ENCODE data around the gene IRAK1BP1.

The IRAK1BP1 gene, protein sequence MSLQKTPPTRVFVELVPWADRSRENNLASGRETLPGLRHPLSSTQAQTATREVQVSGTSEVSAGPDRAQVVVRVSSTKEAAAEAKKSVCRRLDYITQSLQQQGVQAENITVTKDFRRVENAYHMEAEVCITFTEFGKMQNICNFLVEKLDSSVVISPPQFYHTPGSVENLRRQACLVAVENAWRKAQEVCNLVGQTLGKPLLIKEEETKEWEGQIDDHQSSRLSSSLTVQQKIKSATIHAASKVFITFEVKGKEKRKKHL

GRCh38 chr6:78867370-78868040 is at the start of gene IRAK1BP1:
Gene IRAK1BP1, plus strand, starts transcription at chr6:78867551. Its CDS starts 26 bp downstream, at chr6:78867577.
- TF ChIP-seq, protein P1, sequence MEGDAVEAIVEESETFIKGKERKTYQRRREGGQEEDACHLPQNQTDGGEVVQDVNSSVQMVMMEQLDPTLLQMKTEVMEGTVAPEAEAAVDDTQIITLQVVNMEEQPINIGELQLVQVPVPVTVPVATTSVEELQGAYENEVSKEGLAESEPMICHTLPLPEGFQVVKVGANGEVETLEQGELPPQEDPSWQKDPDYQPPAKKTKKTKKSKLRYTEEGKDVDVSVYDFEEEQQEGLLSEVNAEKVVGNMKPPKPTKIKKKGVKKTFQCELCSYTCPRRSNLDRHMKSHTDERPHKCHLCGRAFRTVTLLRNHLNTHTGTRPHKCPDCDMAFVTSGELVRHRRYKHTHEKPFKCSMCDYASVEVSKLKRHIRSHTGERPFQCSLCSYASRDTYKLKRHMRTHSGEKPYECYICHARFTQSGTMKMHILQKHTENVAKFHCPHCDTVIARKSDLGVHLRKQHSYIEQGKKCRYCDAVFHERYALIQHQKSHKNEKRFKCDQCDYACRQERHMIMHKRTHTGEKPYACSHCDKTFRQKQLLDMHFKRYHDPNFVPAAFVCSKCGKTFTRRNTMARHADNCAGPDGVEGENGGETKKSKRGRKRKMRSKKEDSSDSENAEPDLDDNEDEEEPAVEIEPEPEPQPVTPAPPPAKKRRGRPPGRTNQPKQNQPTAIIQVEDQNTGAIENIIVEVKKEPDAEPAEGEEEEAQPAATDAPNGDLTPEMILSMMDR (IDR thresholded peaks at IDR 0.05; ENCODE audit: extremely low read depth, missing control alignments) = no peak
- peak; percentile 86 for DNase-seq (ENCODE audit: low spot score)

DNA sequence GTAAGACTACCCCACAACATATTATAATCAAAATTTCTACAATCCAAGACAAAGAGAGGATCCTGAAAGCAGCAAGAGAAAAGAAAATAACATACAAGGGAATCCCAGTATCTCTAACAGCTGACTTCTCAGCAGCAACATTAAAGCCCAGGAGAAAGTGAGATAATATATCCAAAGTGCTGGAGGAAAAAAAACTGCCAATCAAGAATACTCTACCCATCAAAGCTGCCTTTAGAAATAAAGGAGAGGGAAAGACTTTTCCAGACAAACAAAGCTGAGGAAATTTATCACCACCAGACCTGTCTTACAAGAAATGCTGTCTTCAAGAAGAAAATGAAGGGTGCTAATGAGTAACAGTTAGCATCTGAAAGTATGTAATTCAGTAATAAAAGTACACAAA is 43.3 kb upstream of the IRAK1BP1 start:
- TF ChIP-seq, protein P1 (IDR thresholded peaks at IDR 0.05; ENCODE audit: extremely low read depth, missing control alignments) = no peak
- DNase-seq (ENCODE audit: low spot score) = no peak

GRCh38 chr6:78829407-78829806 is 37.9 kb upstream of the IRAK1BP1 start:
- DNase-seq (ENCODE audit: low spot score) = no peak
- TF ChIP-seq, protein P1 (IDR thresholded peaks at IDR 0.05; ENCODE audit: extremely low read depth, missing control alignments) = no peak

GRCh38 chr6:78830805-78831204 is 36.5 kb upstream of the IRAK1BP1 start:
- TF ChIP-seq, protein P1 (IDR thresholded peaks at IDR 0.05; ENCODE audit: extremely low read depth, missing control alignments) = no peak
- DNase-seq (ENCODE audit: low spot score) = no peak

- TF ChIP-seq, protein P1 (IDR thresholded peaks at IDR 0.05; ENCODE audit: extremely low read depth, missing control alignments) = no peak
- no peak for DNase-seq (ENCODE audit: low spot score)
Observed at GRCh38 chr6:78831492-78831891, 35.9 kb upstream of the IRAK1BP1 start.

DNA sequence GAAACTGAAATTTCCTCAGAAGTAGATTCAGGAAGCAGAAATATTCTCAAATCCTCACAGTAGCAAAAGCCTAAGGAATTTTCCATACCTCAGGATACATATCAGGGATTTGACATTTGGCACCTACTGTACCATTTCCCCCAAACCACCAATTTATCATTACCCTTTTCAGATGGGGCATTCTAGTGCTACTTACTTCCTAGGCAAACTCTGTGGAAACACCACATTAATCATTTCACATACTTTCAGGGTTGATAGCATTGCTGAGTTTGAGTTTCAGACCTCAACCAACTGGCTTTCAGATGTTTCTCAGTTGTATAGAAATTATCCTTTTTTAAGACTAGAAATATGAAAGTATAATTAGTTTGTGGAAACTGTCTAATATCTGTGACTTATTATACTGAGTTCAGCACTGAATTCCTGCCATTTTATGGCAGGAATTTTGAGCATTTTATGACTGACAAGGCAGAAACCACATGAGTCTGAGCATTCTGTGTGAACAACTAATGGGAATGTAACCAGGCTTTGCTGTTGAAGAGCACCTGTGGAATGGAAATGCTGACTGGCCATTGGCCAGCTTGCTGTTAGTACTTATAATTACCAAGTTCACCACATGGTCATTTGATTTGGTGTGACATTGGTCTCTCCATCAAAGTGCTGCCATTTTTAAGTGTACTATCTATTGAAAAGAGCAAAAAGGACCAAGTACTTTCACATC is 35.1 kb upstream of the IRAK1BP1 start:
- no peak for DNase-seq (ENCODE audit: low spot score)
- TF ChIP-seq, protein P1 (IDR thresholded peaks at IDR 0.05; ENCODE audit: extremely low read depth, missing control alignments) = no peak

DNA sequence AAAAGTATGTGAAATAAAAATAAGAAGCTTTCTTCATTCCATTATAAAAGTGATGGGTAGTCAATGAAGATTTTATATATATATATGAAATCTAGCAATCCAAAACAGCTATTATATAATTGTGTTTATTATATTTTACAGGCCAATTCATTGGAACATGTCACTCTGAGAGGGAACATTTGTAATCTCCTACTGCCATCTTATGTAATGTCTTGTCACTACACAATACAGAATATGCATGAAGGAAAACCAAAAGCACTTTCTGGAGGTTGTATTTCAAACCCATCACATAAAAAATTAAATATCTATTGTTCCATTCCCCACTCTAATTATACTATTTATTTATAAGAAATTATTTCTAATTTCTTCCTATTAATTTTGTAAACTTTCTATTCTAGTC is 31.5 kb upstream of the IRAK1BP1 start:
- DNase-seq (ENCODE audit: low spot score) = no peak
- TF ChIP-seq, protein P1 (IDR thresholded peaks at IDR 0.05; ENCODE audit: extremely low read depth, missing control alignments) = no peak

Data from GM20000 (cell line).